GM21360 (cell line): ENCODE data around the gene SH3BP5L.
"Not testable (repeated sequence)": the region's sequence is repeated elsewhere in the genome, so short reads cannot be mapped to it uniquely, and the experiment has no call there.

Experiments
- ATAC-seq: cut with Tn5 transposase; IDR thresholded peaks from one replicate; pipeline ENCODE4 v1.9.1; 2021; ENCODE audit warnings: mild to moderate bottlenecking, moderate library complexity; ENCODE audit not compliant: unreplicated experiment

The SH3BP5L gene

GRCh38 chr1:248830718-248831017, 5.0 kb upstream of the SH3BP5L start:
- not testable (repeated sequence) for ATAC-seq

GRCh38 chr1:248828845-248829244, 3.1 kb upstream of the SH3BP5L start:
- ATAC-seq, result no peak

- ATAC-seq, result peak; percentile 1
Measured at GRCh38 chr1:248825573-248825908, 174 bp downstream of the SH3BP5L start.

- no peak for ATAC-seq
Measured at GRCh38 chr1:248825136-248825535, 579 bp downstream of the SH3BP5L start.

- no peak for ATAC-seq
Measured at GRCh38 chr1:248824701-248825100, 1.0 kb downstream of the SH3BP5L start.

- no peak for ATAC-seq
Measured at GRCh38 chr1:248824301-248824700, 1.4 kb downstream of the SH3BP5L start.

- ATAC-seq, result no peak
Measured at GRCh38 chr1:248823517-248824001, 2.2 kb downstream of the SH3BP5L start.

GRCh38 chr1:248822148-248823032, 3.3 kb downstream of the SH3BP5L start:
- peak; percentile 31 for ATAC-seq

GRCh38 chr1:248821641-248822040, 4.1 kb downstream of the SH3BP5L start:
- ATAC-seq, result no peak

- ATAC-seq, result no peak
Measured at GRCh38 chr1:248821101-248821500, 4.6 kb downstream of the SH3BP5L start.

- no peak for ATAC-seq
Measured at GRCh38 chr1:248820041-248820585, 5.6 kb downstream of the SH3BP5L start.

GRCh38 chr1:248818505-248819374, 7.0 kb downstream of the SH3BP5L start:
- ATAC-seq, result no peak

- no peak for ATAC-seq
Measured at GRCh38 chr1:248817065-248817464, 8.7 kb downstream of the SH3BP5L start.

- no peak for ATAC-seq
Measured at GRCh38 chr1:248816042-248816851, 9.5 kb downstream of the SH3BP5L start.

GRCh38 chr1:248815407-248816034, 10.2 kb downstream of the SH3BP5L start:
- ATAC-seq, result no peak

- ATAC-seq, result no peak
Measured at GRCh38 chr1:248814351-248814750, 11.4 kb downstream of the SH3BP5L start.

- ATAC-seq, result no peak
Measured at GRCh38 chr1:248813546-248813945, 12.2 kb downstream of the SH3BP5L start.

- ATAC-seq, result no peak
Measured at GRCh38 chr1:248812736-248813425, 12.8 kb downstream of the SH3BP5L start.
